GDM1 (cell line): ENCODE measurements around the gene ISCA2.

Experiments used
- DNase-seq: peaks from one replicate; lab custom pipeline; 2025; lab: John Stamatoyannopoulos, UW

ISCA2 gene

GRCh38 chr14:74508844-74509428 is 15.4 kb downstream of the ISCA2 start:
- DNase-seq = no peak

- no peak for DNase-seq
Observed at GRCh38 chr14:74509587-74510222, 16.1 kb downstream of the ISCA2 start.

GRCh38 chr14:74510223-74510931 is 16.8 kb downstream of the ISCA2 start:
- DNase-seq = no peak

GRCh38 chr14:74510959-74511409 is 17.4 kb downstream of the ISCA2 start:
- no peak for DNase-seq

- no peak for DNase-seq
Observed at GRCh38 chr14:74511966-74512830, 18.6 kb downstream of the ISCA2 start.

GRCh38 chr14:74514471-74514941 is 20.9 kb downstream of the ISCA2 start:
- DNase-seq = no peak

GRCh38 chr14:74515891-74516412 is 22.4 kb downstream of the ISCA2 start:
- DNase-seq = no peak

- DNase-seq = no peak
Observed at GRCh38 chr14:74516451-74517160, 23.0 kb downstream of the ISCA2 start.

GRCh38 chr14:74517731-74518130 is 24.2 kb downstream of the ISCA2 start:
- no peak for DNase-seq

- DNase-seq = no peak
Observed at GRCh38 chr14:74518221-74518620, 24.7 kb downstream of the ISCA2 start.

GRCh38 chr14:74519316-74520074 is 25.9 kb downstream of the ISCA2 start:
- DNase-seq = no peak

GRCh38 chr14:74521756-74522155 is 28.2 kb downstream of the ISCA2 start:
- no peak for DNase-seq

- no peak for DNase-seq
Observed at GRCh38 chr14:74522740-74523139, 29.2 kb downstream of the ISCA2 start.

GRCh38 chr14:74524076-74524811 is 30.7 kb downstream of the ISCA2 start:
- DNase-seq = no peak

- DNase-seq = no peak
Observed at GRCh38 chr14:74524812-74525135, 31.2 kb downstream of the ISCA2 start.

GRCh38 chr14:74525361-74525851 is 31.8 kb downstream of the ISCA2 start:
- no peak for DNase-seq

- no peak for DNase-seq
Observed at GRCh38 chr14:74526854-74527585, 33.5 kb downstream of the ISCA2 start.

GRCh38 chr14:74527736-74528280 is 34.2 kb downstream of the ISCA2 start:
- DNase-seq = no peak

- DNase-seq = no peak
Observed at GRCh38 chr14:74528406-74528805, 34.8 kb downstream of the ISCA2 start.
